GM06990 (cell line): ENCODE measurements around the gene DAB2IP.
A peak's percentile ranks its signal among the peaks of the same experiment; 100 is the strongest.

Source experiments
- DNase-seq: peaks from one replicate; pipeline ENCODE4 v3.0.0-alpha.2; 2011; ENCODE audit not compliant: insufficient read length; ENCODE audit errors: extremely low read depth
- H3K27me3 ChIP-seq: replicated peaks from 2 replicates; pipeline ENCODE4 v1.6.0; 2011; ENCODE audit warnings: low read length; ENCODE audit not compliant: control insufficient read depth, insufficient read depth
- H3K36me3 ChIP-seq: 2 replicates; pipeline ENCODE4 v1.5.1; 2011; ENCODE audit warnings: low read length; ENCODE audit not compliant: control insufficient read depth, insufficient read depth
- H3K4me3 ChIP-seq: replicated peaks from 2 replicates; pipeline ENCODE4 v1.5.1; 2011; ENCODE audit warnings: low read depth, mild to moderate bottlenecking, control low read depth, low read length
- TF ChIP-seq, protein P1 (sequence below): IDR thresholded peaks from 2 replicates; pipeline ENCODE4 v1.5.1; 2011; ENCODE audit warnings: low read length, control low read depth, mild to moderate bottlenecking, inconsistent platforms; ENCODE audit not compliant: insufficient read depth, poor library complexity, severe bottlenecking

The DAB2IP gene

DNA sequence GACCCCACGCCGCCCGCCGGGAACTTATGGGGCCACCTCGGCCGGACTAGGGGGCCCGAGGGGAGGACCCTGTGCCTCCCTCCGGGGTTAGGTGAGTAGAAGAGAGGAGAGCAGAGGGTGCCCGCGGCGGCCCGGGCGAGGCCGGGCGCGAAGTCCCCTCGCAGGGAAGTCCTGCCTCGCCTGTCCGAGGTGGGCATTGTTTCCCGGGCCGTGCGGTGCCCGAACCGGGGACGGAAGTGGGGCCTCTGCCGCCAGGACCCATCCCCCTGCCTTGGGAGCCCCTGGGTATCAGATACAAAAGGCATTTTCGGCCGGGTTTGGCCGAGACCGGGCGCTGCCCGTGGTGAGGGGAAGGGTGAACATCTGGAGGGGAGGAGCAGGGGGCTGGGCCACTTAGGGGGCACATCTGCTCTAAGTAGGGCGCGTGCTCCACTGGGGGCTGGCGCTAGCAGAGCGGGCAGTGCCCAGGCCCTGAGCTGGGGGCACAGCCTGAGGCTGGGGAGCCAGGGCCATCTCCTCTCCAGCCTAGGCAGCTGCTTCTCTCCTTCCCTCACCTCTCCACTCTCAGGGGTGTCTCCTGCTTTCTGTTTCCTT lies 48.2 kb downstream of the DAB2IP start:
- DNase-seq, result no peak
- Histone ChIP-seq H3K4me3 (peak overlapping the region; percentile 32; the same call in 1 of the 2 replicates), H3K36me3 (no peaks in the 10 kb centered on the region), H3K27me3 (peaks cover 1% of the 10 kb centered on the region; the same call in 1 of the 2 replicates)
- TF ChIP-seq, protein P1, sequence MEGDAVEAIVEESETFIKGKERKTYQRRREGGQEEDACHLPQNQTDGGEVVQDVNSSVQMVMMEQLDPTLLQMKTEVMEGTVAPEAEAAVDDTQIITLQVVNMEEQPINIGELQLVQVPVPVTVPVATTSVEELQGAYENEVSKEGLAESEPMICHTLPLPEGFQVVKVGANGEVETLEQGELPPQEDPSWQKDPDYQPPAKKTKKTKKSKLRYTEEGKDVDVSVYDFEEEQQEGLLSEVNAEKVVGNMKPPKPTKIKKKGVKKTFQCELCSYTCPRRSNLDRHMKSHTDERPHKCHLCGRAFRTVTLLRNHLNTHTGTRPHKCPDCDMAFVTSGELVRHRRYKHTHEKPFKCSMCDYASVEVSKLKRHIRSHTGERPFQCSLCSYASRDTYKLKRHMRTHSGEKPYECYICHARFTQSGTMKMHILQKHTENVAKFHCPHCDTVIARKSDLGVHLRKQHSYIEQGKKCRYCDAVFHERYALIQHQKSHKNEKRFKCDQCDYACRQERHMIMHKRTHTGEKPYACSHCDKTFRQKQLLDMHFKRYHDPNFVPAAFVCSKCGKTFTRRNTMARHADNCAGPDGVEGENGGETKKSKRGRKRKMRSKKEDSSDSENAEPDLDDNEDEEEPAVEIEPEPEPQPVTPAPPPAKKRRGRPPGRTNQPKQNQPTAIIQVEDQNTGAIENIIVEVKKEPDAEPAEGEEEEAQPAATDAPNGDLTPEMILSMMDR, result no peak

DNA sequence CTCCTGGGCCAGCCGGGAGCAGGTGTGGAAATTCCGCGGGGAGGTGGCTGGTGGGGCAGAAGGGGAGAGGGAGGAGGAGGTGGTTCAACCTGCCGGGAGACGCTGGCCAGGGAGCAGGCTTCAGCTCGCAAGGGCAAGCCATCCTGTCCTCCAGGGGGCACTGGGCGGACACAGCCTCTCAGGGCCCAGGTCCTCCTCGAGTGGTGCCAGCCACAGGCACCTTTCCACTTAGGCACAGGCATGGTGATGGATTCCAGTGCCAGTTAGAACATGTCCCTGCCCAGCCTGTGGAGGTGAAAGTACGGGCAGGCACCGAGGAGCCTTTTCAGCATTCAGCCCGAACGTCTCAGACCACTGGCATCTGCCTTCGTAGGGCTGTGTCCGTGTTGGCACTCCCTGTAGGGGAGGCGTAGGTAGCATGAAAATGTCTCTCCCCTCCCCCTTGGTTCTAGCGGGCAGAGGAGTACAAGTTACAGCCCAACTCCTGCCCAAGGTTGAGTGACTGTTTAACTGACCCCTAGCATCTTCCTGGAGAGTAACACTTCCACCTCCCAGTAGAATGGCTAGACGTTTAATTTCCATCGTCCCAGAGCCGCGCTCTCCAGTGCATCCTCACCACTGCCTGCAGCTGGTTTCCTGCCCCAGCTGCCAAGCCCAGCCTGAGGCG lies 48.9 kb downstream of the DAB2IP start:
- DNase-seq, result no peak
- TF ChIP-seq, protein P1, result peak; percentile 60
- Histone ChIP-seq H3K4me3 (no peak overlapping the region), H3K27me3 (peaks cover 1% of the 10 kb centered on the region; the same call in 1 of the 2 replicates), H3K36me3 (no peaks in the 10 kb centered on the region)

DNA sequence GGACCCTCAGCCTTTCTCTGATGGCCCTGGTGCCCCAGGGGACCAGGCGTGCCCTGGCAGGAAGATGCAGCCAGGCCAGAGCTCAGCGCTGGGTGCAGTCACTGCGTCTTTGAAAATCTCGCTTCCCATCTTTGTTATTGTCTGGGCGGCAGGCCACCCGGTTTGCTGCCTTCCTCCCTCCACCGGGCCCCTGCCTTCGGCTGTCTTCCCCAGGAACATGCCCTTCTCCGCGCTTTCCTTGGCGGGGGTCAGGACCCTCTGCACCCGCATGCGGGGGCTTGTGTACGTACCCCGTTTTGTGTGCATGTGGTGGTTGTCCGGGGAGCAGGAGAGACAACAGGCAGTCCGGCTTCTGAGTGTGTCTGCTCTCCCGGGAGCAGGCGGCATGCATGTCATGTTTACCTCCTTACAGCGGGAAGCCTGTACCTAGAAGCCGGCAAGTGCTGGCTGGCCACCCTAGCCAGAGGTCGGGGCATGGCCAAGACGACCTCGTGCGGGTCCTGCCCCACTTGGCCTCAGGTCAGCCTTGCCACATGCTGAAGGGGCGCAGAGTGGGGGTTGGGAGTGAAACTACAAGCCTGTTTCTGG lies 49.5 kb downstream of the DAB2IP start:
- TF ChIP-seq, protein P1, result no peak
- DNase-seq, result no peak
- no peak overlapping the region for H3K4me3 ChIP-seq
- H3K27me3 ChIP-seq, result peaks cover 1% of the 10 kb centered on the region; the same call in 1 of the 2 replicates
- H3K36me3 ChIP-seq, result no peaks in the 10 kb centered on the region

DNA sequence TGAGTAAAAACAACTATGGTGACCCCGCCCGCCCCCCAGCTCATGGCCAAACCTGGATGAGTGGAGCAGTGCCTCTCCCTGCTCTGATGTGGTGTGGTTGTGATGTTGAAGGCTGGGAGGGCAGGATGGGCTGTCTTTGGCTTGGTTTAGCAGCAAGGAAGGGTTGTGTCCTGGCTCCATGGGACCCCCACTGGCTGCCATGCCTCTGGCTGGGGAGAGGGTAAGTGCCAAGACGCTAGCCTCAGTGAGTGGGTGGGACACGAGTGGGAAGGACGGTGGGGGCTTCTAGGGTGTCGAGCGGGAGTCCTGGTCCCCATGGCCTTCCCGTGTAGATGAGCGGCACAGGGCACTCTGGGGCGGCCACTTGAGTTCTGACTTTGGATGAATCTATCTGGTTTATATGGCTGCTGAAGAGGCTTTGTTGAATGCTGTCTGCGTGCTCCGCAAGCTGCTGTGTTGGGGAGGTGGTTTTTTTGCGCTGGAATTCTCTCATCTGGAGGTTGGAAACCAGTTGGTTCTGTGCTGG lies 50.4 kb downstream of the DAB2IP start:
- peaks cover 1% of the 10 kb centered on the region; the same call in 1 of the 2 replicates for H3K27me3 ChIP-seq
- TF ChIP-seq, protein P1, result no peak
- no peak overlapping the region for H3K4me3 ChIP-seq
- H3K36me3 ChIP-seq, result no peaks in the 10 kb centered on the region
- no peak for DNase-seq

DNA sequence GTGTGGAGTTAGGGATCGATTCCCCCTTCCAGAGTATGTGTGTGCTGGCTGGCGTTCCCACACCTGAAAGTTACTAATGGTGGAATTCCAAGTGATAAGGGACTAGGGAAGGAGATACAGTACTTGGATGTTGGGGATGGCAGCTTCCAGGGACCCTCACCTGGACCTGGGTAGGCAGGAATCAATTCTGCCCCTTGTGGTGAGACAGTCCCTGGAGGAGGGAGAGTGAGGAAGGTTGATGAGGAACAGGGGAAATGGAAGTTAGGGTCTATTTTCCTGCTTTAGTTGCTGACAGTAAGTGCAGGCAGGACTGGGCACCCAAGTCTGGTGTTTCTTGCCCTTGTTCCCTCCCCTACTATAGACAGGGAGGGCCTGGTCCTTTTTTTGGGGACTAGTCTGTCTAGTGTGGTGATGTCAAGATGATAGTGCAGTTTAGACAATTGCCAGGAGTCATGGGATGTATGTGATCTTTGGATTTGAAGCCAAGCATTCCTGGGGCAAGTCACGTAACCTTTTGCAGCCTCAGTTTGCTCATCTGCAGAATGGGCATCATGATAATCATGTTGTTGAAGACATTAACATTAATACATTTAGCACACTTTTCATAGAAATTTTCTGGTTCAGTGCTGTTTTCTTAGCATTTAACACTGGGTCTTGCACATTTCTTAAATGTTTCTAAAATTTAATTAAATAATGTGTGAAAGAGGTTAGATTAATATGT lies 51.7 kb downstream of the DAB2IP start:
- Histone ChIP-seq H3K36me3 (no peaks in the 10 kb centered on the region), H3K4me3 (no peak overlapping the region), H3K27me3 (peaks cover 1% of the 10 kb centered on the region; the same call in 1 of the 2 replicates)
- DNase-seq, result no peak
- TF ChIP-seq, protein P1, result peak; percentile 8
